Neural cell (in vitro differentiated cells): Measurements from ENCODE around the gene C22orf39. TPM values are rescaled to one million over a fixed set of nuclear protein-coding genes. Genes with fewer than 3 reads are reported as not detected.

Experiments used
- H2AFZ ChIP-seq: fragments of 200-600, 300-800 bp; sonication (generic), shearing (Covaris generic); 2 replicates; pipeline ENCODE4 v1.6.0; 2014; ENCODE audit warnings: low read depth, mild to moderate bottlenecking, antibody characterized with exemption, low read length, moderate library complexity
- H3F3A ChIP-seq: fragments of 200-600 bp; shearing (Covaris generic); 2 replicates; pipeline ENCODE4 v1.6.1; 2016; ENCODE audit warnings: mild to moderate bottlenecking, moderate library complexity, mixed read lengths, antibody characterized with exemption, low read length; ENCODE audit not compliant: insufficient read depth, poor library complexity, severe bottlenecking
- H3K27ac ChIP-seq: fragments of 200-600, 300-800 bp; sonication (generic), shearing (Covaris generic); 2 replicates; pipeline ENCODE4 v1.5.1; 2014; ENCODE audit warnings: mild to moderate bottlenecking, low read length, moderate library complexity
- H3K27me3 ChIP-seq: fragments of 300-800, 200-600 bp; sonication (generic), shearing (Covaris generic); 2 replicates; pipeline ENCODE4 v1.6.0; 2014; ENCODE audit warnings: mild to moderate bottlenecking, low read depth, low read length, moderate library complexity; ENCODE audit not compliant: insufficient read depth
- H3K36me3 ChIP-seq: fragments of 300-800, 200-600 bp; sonication (generic), shearing (Covaris generic); 2 replicates; pipeline ENCODE4 v1.5.1; 2014; ENCODE audit warnings: mild to moderate bottlenecking, antibody characterized with exemption, low read length, moderate library complexity; ENCODE audit not compliant: insufficient read depth
- H3K4me2 ChIP-seq: fragments of 300-800, 200-600 bp; sonication (generic), shearing (Covaris generic); 2 replicates; pipeline ENCODE4 v1.6.0; 2014; ENCODE audit warnings: mild to moderate bottlenecking, low read length
- H3K4me3 ChIP-seq: fragments of 300-800, 200-600 bp; sonication (generic), shearing (Covaris generic); 2 replicates; pipeline ENCODE4 v1.5.1; 2014; ENCODE audit warnings: mild to moderate bottlenecking, low read length, moderate library complexity
- H3K79me2 ChIP-seq: fragments of 200-600 bp; shearing (Covaris generic); replicated peaks from 2 replicates; pipeline ENCODE4 v1.6.0; 2014; ENCODE audit warnings: mild to moderate bottlenecking, low read length, moderate library complexity; ENCODE audit not compliant: insufficient read depth
- H3K9ac ChIP-seq: fragments of 300-800, 200-600 bp; sonication (generic), shearing (Covaris generic); 2 replicates; pipeline ENCODE4 v1.6.1; 2016; ENCODE audit warnings: mild to moderate bottlenecking, low read length, mixed read lengths
- H3K9me2 ChIP-seq: fragments of 200-600 bp; shearing (Covaris generic); 2 replicates; pipeline ENCODE4 v1.6.1; 2016; ENCODE audit warnings: mild to moderate bottlenecking, low read length, mixed read lengths; ENCODE audit not compliant: insufficient read depth
- H3K9me3 ChIP-seq: fragments of 200-600, 300-800 bp; sonication (generic), shearing (Covaris generic); 2 replicates; pipeline ENCODE4 v1.6.1; 2016; ENCODE audit warnings: mild to moderate bottlenecking, mixed run types, low read length, moderate library complexity, mixed read lengths
- H4K20me1 ChIP-seq: fragments of 200-600 bp; shearing (Covaris generic); 2 replicates; pipeline ENCODE4 v1.6.1; 2016; ENCODE audit warnings: mild to moderate bottlenecking, mixed run types; ENCODE audit not compliant: insufficient read depth
- CTCF ChIP-seq: fragments of 450-650 bp; IDR thresholded peaks from 2 replicates; pipeline ENCODE4 v1.5.1; 2014; ENCODE audit warnings: antibody characterized with exemption, mild to moderate bottlenecking, moderate library complexity; ENCODE audit not compliant: poor library complexity, severe bottlenecking
- EP300 ChIP-seq: fragments of 450-650 bp; conservative IDR thresholded peaks from 2 replicates; pipeline ENCODE4 v1.6.1; 2014; ENCODE audit warnings: antibody characterized with exemption, mild to moderate bottlenecking, moderate library complexity; ENCODE audit not compliant: poor library complexity, severe bottlenecking
- EZH2 ChIP-seq: fragments of 200-600, 300-800 bp; shearing (Covaris generic), sonication (generic); IDR thresholded peaks from 2 replicates; pipeline ENCODE4 v1.6.1; 2014; ENCODE audit warnings: antibody characterized with exemption, low read length, borderline replicate concordance, mild to moderate bottlenecking; ENCODE audit not compliant: insufficient read depth, poor library complexity, severe bottlenecking
- MXI1 ChIP-seq: fragments of 450-650 bp; conservative IDR thresholded peaks from 2 replicates; pipeline ENCODE4 v1.6.1; 2014; ENCODE audit warnings: antibody characterized with exemption, mild to moderate bottlenecking; ENCODE audit not compliant: poor library complexity, severe bottlenecking
- POLR2AphosphoS5 ChIP-seq: IDR thresholded peaks from 2 replicates; pipeline ENCODE4 v1.6.1; 2012
- RAD21 ChIP-seq: fragments of 450-650 bp; conservative IDR thresholded peaks from 2 replicates; pipeline ENCODE4 v1.6.1; 2014; ENCODE audit warnings: antibody characterized with exemption, mild to moderate bottlenecking, moderate library complexity
- SMC3 ChIP-seq: fragments of 450-650 bp; conservative IDR thresholded peaks from 2 replicates; pipeline ENCODE4 v1.6.1; 2014; ENCODE audit warnings: antibody characterized with exemption, mild to moderate bottlenecking, moderate library complexity; ENCODE audit not compliant: poor library complexity
- TAF1 ChIP-seq: IDR thresholded peaks from 2 replicates; pipeline ENCODE4 v1.6.1; 2012; ENCODE audit warnings: low read depth
- polyA plus RNA-seq: library from polyadenylated mRNA; depleted of rRNA; stranded (reverse); fragments of >200 nt; gene quantifications from 2 replicates; pipeline ENCODE4 v1.2.3, GENCODE V29; 2014
- TF ChIP-seq, protein P1 (sequence below): IDR thresholded peaks from 2 replicates; pipeline ENCODE4 v1.6.1; 2012; ENCODE audit warnings: borderline replicate concordance

The C22orf39 gene
- polyA plus RNA-seq, 1 donor from 2014 or later, result 94.9 TPM

DNA sequence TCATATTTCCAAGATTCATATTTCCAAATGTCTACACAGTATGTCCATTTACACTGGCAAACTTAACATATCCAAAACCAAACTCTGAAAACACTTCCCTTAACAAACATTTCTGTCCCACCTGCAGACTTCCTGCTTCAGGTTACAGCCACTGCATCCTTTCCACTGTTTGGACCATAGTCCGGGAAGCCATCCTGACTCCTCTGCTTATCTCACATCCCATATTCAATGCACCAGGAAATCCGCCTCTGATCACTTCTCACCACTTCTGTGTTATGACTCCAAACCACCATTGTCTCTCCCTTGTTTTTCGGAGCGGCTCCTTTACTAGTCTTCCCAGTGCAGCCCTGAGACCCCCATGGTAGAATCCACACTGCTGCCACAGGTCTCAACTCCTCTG is 46.0 kb downstream of the C22orf39 start:
- no peaks in the 10 kb centered on the region for H4K20me1 ChIP-seq
- no peaks in the 10 kb centered on the region for H3K79me2 ChIP-seq
- TF ChIP-seq MXI1, result no peak
- no peak overlapping the region for H3K4me3 ChIP-seq
- H3K27me3 ChIP-seq, result no peaks in the 10 kb centered on the region
- no peak overlapping the region for H3K4me2 ChIP-seq
- no peaks in the 10 kb centered on the region for H3K9me2 ChIP-seq
- no peak overlapping the region for H3K27ac ChIP-seq
- no peak overlapping the region for H3K9ac ChIP-seq
- H3K36me3 ChIP-seq, result peaks cover 4% of the 10 kb centered on the region
- H3K9me3 ChIP-seq, result no peaks in the 10 kb centered on the region
- no peaks in the 10 kb centered on the region for H3F3A ChIP-seq
- no peak overlapping the region for H2AFZ ChIP-seq

DNA sequence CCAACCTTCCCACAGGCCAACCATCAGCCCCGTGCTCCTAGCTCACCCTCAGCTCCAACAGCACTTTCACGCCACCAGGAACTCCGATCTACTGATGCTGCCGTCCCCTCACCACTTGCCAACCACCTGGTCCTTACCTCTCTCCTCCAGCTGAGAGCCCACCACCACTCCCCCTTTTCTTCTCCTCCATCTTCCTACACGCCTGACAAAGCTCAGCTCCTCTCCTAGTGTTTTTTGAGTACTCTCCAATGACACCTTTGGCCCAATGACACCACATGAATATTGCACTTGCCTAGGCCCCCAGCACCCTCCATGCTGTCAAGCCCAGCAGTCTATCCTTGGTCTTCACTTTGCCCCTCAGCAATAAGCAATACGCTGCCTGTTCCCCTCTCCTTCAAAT is 46.6 kb downstream of the C22orf39 start:
- Histone ChIP-seq H3K4me3 (no peak overlapping the region), H3K9ac (no peak overlapping the region), H3K79me2 (no peaks in the 10 kb centered on the region), H3F3A (no peaks in the 10 kb centered on the region), H3K9me2 (no peaks in the 10 kb centered on the region), H3K36me3 (peaks cover 4% of the 10 kb centered on the region), H2AFZ (no peak overlapping the region), H3K4me2 (no peak overlapping the region), H3K27ac (no peak overlapping the region), H3K9me3 (no peaks in the 10 kb centered on the region), H4K20me1 (no peaks in the 10 kb centered on the region), H3K27me3 (no peaks in the 10 kb centered on the region)
- TF ChIP-seq CTCF, result no peak

- Histone ChIP-seq H3K27me3 (no peaks in the 10 kb centered on the region), H4K20me1 (no peaks in the 10 kb centered on the region), H2AFZ (no peak overlapping the region), H3K36me3 (peaks cover 4% of the 10 kb centered on the region), H3K9me3 (no peaks in the 10 kb centered on the region), H3K9ac (no peak overlapping the region), H3K4me3 (no peak overlapping the region), H3K4me2 (no peak overlapping the region), H3K9me2 (no peaks in the 10 kb centered on the region), H3F3A (no peaks in the 10 kb centered on the region), H3K79me2 (no peaks in the 10 kb centered on the region), H3K27ac (no peak overlapping the region)
- no peak for TF ChIP-seq MXI1
- no peak for TF ChIP-seq POLR2AphosphoS5
- TF ChIP-seq RAD21, result no peak
- no peak for TF ChIP-seq CTCF
- TF ChIP-seq, protein P1, sequence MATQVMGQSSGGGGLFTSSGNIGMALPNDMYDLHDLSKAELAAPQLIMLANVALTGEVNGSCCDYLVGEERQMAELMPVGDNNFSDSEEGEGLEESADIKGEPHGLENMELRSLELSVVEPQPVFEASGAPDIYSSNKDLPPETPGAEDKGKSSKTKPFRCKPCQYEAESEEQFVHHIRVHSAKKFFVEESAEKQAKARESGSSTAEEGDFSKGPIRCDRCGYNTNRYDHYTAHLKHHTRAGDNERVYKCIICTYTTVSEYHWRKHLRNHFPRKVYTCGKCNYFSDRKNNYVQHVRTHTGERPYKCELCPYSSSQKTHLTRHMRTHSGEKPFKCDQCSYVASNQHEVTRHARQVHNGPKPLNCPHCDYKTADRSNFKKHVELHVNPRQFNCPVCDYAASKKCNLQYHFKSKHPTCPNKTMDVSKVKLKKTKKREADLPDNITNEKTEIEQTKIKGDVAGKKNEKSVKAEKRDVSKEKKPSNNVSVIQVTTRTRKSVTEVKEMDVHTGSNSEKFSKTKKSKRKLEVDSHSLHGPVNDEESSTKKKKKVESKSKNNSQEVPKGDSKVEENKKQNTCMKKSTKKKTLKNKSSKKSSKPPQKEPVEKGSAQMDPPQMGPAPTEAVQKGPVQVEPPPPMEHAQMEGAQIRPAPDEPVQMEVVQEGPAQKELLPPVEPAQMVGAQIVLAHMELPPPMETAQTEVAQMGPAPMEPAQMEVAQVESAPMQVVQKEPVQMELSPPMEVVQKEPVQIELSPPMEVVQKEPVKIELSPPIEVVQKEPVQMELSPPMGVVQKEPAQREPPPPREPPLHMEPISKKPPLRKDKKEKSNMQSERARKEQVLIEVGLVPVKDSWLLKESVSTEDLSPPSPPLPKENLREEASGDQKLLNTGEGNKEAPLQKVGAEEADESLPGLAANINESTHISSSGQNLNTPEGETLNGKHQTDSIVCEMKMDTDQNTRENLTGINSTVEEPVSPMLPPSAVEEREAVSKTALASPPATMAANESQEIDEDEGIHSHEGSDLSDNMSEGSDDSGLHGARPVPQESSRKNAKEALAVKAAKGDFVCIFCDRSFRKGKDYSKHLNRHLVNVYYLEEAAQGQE, result no peak
- no peak for TF ChIP-seq EZH2
- no peak for TF ChIP-seq TAF1
- TF ChIP-seq SMC3, result no peak
- no peak for TF ChIP-seq EP300
These were observed 48.9 kb downstream of the C22orf39 start for GRCh38 chr22:19398652-19399051.
